ENCODE measurements around the gene G3BP2. TPM values are rescaled to one million over a fixed set of nuclear protein-coding genes. Genes with fewer than 3 reads are reported as not detected.

The G3BP2 gene
- total and polyA plus RNA-seq, 9 of the 15 experiments (the other 6 are each of a cell fraction or from before 2014, with no cell fraction given), result 25.2 to 222 (median 130) TPM

GRCh38 chr4:75673027-75673958 is at the start of gene G3BP2 (continued):
- TF ChIP-seq ZBTB34 (CRISPR knock-in tag; IDR thresholded peaks at IDR 0.05) (no peak), ZNF436 (CRISPR knock-in tag; IDR thresholded peaks at IDR 0.05) (no peak), SREBF2 (CRISPR knock-in tag; IDR thresholded peaks at IDR 0.05) (no peak), ZBTB1 (CRISPR knock-in tag; IDR thresholded peaks at IDR 0.05; ENCODE audit: borderline replicate concordance, low read depth) (no peak), EGR1 (conservative IDR thresholded peaks at IDR 0.05) (peak; percentile 93), ZFP30 (CRISPR knock-in tag; IDR thresholded peaks at IDR 0.05; ENCODE audit: borderline replicate concordance) (no peak), ZNF280B (CRISPR knock-in tag; IDR thresholded peaks at IDR 0.05) (no peak), ZNF175 (CRISPR knock-in tag; IDR thresholded peaks at IDR 0.05; ENCODE audit: low read depth) (no peak), ILF3 (IDR thresholded peaks at IDR 0.05; ENCODE audit: borderline replicate concordance) (no peak), MXD1 (CRISPR knock-in tag; IDR thresholded peaks at IDR 0.05; ENCODE audit: borderline replicate concordance, poor library complexity, severe bottlenecking) (no peak), IRF2 (CRISPR knock-in tag; IDR thresholded peaks at IDR 0.05) (no peak), CREB3 (tag; conservative IDR thresholded peaks at IDR 0.05; ENCODE audit: low read depth) (no peak), HMBOX1 (IDR thresholded peaks at IDR 0.05) (peak; percentile 29; the same call in 1 of the 2 replicates), GATA2 (CRISPR knock-in tag; IDR thresholded peaks at IDR 0.05) (peak; percentile 27; the same call in 1 of the 2 replicates), HOXB6 (CRISPR knock-in tag; IDR thresholded peaks at IDR 0.05; ENCODE audit: borderline replicate concordance) (no peak), FOXJ3 (CRISPR knock-in tag; IDR thresholded peaks at IDR 0.05) (no peak), PTTG1 (tag; IDR thresholded peaks at IDR 0.05; ENCODE audit: low read depth) (no peak), RAD21 (CRISPR knock-in tag; conservative IDR thresholded peaks at IDR 0.05 in 1 of 2, IDR thresholded peaks at IDR 0.05 in 1 of 2) (no peak), MITF (IDR thresholded peaks at IDR 0.05) (0 out of 2 replicates have a peak, but pooled peaks have one; percentile 29)

Data from K562 (cell line).